HG02571 (cell line): ENCODE results near the gene ATP8B3.
"Not testable (repeated sequence)": the region's sequence is repeated elsewhere in the genome, so short reads cannot be mapped to it uniquely, and the experiment has no call there.

ENCODE experiments used
- ATAC-seq: cut with Tn5 transposase; IDR thresholded peaks from one replicate; pipeline ENCODE4 v1.9.1; 2021; ENCODE audit warnings: mild to moderate bottlenecking, moderate library complexity; ENCODE audit not compliant: unreplicated experiment

Gene ATP8B3

GRCh38 chr19:1774989-1775772, 36.9 kb downstream of the ATP8B3 start:
- ATAC-seq = no peak

GRCh38 chr19:1773184-1773583, 38.9 kb downstream of the ATP8B3 start:
- ATAC-seq = no peak

GRCh38 chr19:1770866-1771576, 41.1 kb downstream of the ATP8B3 start:
- ATAC-seq = no peak

GRCh38 chr19:1769645-1769985, 42.5 kb downstream of the ATP8B3 start:
- no peak for ATAC-seq

GRCh38 chr19:1768918-1769644, 43.0 kb downstream of the ATP8B3 start:
- no peak for ATAC-seq

- no peak for ATAC-seq
Measured at GRCh38 chr19:1768248-1768647, 43.8 kb downstream of the ATP8B3 start.

GRCh38 chr19:1767464-1767933, 44.6 kb downstream of the ATP8B3 start:
- ATAC-seq = no peak

GRCh38 chr19:1766800-1767352, 45.2 kb downstream of the ATP8B3 start:
- no peak for ATAC-seq

GRCh38 chr19:1765904-1766799, 45.9 kb downstream of the ATP8B3 start:
- no peak for ATAC-seq

- no peak for ATAC-seq
Measured at GRCh38 chr19:1765232-1765903, 46.7 kb downstream of the ATP8B3 start.

GRCh38 chr19:1764729-1765128, 47.3 kb downstream of the ATP8B3 start:
- no peak for ATAC-seq

GRCh38 chr19:1763648-1764639, 48.1 kb downstream of the ATP8B3 start:
- ATAC-seq = no peak

- ATAC-seq = no peak
Measured at GRCh38 chr19:1762243-1763117, 49.6 kb downstream of the ATP8B3 start.

- no peak for ATAC-seq
Measured at GRCh38 chr19:1761528-1762242, 50.4 kb downstream of the ATP8B3 start.

- not testable (repeated sequence) for ATAC-seq
Measured at GRCh38 chr19:1760786-1761527, 51.1 kb downstream of the ATP8B3 start.

GRCh38 chr19:1760020-1760419, 52.1 kb downstream of the ATP8B3 start:
- ATAC-seq = no peak
